HL-60 (cell line): ENCODE measurements around the gene GDF15.

Experiments
- DNase-seq, 2 experiments: peaks; one replicate each; pipeline ENCODE4 v3.0.0-alpha.2; 2010 to 2020; ENCODE audit warnings: low read depth in 1 of 2, low spot score in 1 of 2
- H3K27ac ChIP-seq: fragments of 250-450 bp; sonication (Bioruptor Pico); replicated peaks from 2 replicates; pipeline ENCODE4 v1.5.1; 2020; ENCODE audit warnings: mild to moderate bottlenecking, moderate library complexity
- H3K27me3 ChIP-seq: fragments of 250-450 bp; sonication (Bioruptor Pico); 2 replicates; pipeline ENCODE4 v1.5.1; 2021; ENCODE audit warnings: mild to moderate bottlenecking, moderate library complexity; ENCODE audit not compliant: insufficient read depth, poor library complexity, severe bottlenecking
- H3K4me3 ChIP-seq: replicated peaks from 2 replicates; pipeline ENCODE4 v1.5.1; 2011; ENCODE audit warnings: mild to moderate bottlenecking, control low read depth, low read length; ENCODE audit not compliant: insufficient read depth
- GABPA ChIP-seq: IDR thresholded peaks from 2 replicates; pipeline ENCODE4 v1.6.1; 2012; ENCODE audit warnings: low read depth
- POLR2AphosphoS5 ChIP-seq: IDR thresholded peaks from 2 replicates; pipeline ENCODE4 v1.6.1; 2012; ENCODE audit warnings: low read depth
- SPI1 ChIP-seq: IDR thresholded peaks from 2 replicates; pipeline ENCODE4 v1.6.1; 2012; ENCODE audit warnings: low read depth, mild to moderate bottlenecking, borderline replicate concordance
- TF ChIP-seq, protein P1 (sequence below): IDR thresholded peaks from 2 replicates; pipeline ENCODE4 v1.6.1; 2012; ENCODE audit warnings: low read depth; ENCODE audit not compliant: insufficient replicate concordance
- TF ChIP-seq, protein P2 (sequence below): IDR thresholded peaks from one replicate; pipeline ENCODE4 v1.5.1; 2011; ENCODE audit warnings: low read length, control low read depth, inconsistent platforms; ENCODE audit not compliant: insufficient read depth

GDF15 gene

DNA sequence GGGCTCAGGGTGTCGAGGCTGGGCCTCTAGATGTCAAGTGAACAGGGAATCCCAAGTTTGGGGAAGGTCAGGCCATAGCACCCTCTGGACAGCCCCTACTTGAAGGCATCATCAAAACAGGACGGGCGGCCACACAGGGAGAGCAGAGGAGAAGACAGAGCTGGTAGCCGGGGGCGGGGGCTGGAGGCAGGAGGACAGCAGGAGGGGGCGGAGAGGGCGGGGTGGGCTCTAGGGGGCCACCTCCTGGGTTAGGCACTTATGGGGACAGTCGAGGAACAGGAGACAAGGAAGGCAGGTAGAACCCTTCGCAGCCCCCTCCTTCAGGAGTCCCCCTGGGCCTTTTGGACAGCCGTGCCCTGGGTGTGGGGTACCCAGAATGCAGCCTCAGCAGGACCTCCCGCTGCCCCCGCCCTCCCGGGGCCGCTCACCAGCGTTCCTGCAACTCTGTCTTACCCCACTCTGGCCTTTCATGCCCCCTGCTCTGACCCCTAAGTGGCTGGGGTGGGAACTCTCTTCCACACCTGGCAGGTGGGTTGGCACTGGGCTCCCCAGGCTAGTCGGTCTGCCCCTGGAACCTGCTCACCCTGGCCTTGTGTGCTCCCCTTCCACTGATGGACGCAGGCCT, 39.0 kb downstream of the GDF15 start:
- Histone ChIP-seq H3K27ac (no peak overlapping the region), H3K4me3 (no peak overlapping the region), H3K27me3 (no peaks in the 10 kb centered on the region)
- TF ChIP-seq, protein P1, sequence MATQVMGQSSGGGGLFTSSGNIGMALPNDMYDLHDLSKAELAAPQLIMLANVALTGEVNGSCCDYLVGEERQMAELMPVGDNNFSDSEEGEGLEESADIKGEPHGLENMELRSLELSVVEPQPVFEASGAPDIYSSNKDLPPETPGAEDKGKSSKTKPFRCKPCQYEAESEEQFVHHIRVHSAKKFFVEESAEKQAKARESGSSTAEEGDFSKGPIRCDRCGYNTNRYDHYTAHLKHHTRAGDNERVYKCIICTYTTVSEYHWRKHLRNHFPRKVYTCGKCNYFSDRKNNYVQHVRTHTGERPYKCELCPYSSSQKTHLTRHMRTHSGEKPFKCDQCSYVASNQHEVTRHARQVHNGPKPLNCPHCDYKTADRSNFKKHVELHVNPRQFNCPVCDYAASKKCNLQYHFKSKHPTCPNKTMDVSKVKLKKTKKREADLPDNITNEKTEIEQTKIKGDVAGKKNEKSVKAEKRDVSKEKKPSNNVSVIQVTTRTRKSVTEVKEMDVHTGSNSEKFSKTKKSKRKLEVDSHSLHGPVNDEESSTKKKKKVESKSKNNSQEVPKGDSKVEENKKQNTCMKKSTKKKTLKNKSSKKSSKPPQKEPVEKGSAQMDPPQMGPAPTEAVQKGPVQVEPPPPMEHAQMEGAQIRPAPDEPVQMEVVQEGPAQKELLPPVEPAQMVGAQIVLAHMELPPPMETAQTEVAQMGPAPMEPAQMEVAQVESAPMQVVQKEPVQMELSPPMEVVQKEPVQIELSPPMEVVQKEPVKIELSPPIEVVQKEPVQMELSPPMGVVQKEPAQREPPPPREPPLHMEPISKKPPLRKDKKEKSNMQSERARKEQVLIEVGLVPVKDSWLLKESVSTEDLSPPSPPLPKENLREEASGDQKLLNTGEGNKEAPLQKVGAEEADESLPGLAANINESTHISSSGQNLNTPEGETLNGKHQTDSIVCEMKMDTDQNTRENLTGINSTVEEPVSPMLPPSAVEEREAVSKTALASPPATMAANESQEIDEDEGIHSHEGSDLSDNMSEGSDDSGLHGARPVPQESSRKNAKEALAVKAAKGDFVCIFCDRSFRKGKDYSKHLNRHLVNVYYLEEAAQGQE: no peak
- TF ChIP-seq POLR2AphosphoS5 (no peak), GABPA (no peak), SPI1 (no peak)
- TF ChIP-seq, protein P2, sequence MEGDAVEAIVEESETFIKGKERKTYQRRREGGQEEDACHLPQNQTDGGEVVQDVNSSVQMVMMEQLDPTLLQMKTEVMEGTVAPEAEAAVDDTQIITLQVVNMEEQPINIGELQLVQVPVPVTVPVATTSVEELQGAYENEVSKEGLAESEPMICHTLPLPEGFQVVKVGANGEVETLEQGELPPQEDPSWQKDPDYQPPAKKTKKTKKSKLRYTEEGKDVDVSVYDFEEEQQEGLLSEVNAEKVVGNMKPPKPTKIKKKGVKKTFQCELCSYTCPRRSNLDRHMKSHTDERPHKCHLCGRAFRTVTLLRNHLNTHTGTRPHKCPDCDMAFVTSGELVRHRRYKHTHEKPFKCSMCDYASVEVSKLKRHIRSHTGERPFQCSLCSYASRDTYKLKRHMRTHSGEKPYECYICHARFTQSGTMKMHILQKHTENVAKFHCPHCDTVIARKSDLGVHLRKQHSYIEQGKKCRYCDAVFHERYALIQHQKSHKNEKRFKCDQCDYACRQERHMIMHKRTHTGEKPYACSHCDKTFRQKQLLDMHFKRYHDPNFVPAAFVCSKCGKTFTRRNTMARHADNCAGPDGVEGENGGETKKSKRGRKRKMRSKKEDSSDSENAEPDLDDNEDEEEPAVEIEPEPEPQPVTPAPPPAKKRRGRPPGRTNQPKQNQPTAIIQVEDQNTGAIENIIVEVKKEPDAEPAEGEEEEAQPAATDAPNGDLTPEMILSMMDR: no peak
- no peak for DNase-seq

DNA sequence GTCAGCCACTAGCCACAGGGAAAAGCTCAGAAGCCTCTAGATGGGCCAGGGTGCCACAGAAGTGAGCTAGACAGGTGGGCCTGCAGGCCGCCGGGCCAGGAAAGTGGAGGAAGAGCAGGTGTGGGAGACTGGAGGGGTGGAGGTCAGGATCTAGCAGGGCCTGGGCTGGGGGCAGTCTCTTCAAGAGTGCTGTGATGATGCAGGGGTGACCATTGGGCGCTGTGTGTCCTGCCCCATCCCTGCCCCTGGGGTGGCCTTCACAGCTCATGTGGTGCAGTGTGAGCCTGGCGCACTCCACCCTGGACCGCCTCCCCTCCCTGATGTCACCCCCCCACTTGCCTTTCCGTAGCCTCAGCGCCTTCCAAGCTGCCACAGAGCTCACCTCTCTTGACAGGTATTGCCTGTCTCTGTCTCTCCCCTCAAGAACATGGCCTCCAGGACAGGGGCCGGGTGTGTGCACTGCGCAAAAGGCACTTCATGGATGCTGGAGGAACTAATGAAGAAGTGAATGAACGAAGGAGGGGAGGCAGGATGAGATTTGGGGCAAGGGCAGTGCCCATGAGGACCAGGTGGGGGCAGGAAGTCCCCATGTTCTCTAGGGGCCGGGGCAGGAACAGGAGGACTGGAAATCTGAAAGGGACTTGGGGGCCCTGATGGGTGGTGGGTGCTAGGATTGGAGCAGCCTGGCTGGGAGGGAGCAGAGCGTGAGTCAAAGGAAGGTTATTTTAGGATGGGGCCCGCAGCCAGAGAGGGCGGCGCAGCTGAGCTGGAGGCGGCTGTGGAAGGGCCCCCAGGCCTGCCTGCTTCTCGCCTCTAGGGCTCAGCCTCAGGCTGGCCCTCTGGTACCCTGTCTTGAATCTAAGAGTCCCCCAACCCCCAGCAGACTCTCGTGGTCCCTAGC, 39.8 kb downstream of the GDF15 start:
- no peak for TF ChIP-seq POLR2AphosphoS5
- TF ChIP-seq SPI1: no peak
- no peak for TF ChIP-seq GABPA
- TF ChIP-seq, protein P1: no peak
- TF ChIP-seq, protein P2: no peak
- H3K27ac ChIP-seq: no peak overlapping the region
- no peak for DNase-seq
- H3K27me3 ChIP-seq: no peaks in the 10 kb centered on the region
- no peak overlapping the region for H3K4me3 ChIP-seq

DNA sequence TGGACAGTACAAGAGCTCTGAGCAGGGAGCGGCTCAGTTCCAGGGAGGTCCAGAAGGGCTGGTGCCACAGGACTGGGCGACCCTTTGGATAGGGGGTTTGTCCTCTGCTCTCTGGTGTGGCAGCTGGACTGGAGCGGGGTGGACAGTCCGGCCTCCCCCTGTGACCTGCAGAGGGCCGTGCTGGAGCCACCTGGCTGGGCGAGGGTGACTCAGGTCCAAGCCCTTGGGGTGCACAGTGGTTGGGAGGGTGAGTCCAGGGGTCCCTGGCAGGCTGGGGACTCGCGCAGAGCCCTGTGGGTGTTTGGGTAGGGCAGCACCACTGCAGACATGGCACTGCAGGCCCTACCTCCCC, 40.4 kb downstream of the GDF15 start:
- no peak for DNase-seq
- TF ChIP-seq, protein P2: no peak
- TF ChIP-seq GABPA: no peak
- no peak for TF ChIP-seq SPI1
- TF ChIP-seq, protein P1: no peak
- no peak for TF ChIP-seq POLR2AphosphoS5
- Histone ChIP-seq H3K27ac (no peak overlapping the region), H3K4me3 (no peak overlapping the region), H3K27me3 (no peaks in the 10 kb centered on the region)
